Globus pallidus (tissue), 1 donor: ENCODE data around the gene DYNLT1.
"Not testable (repeated sequence)": the region's sequence is repeated elsewhere in the genome, so short reads cannot be mapped to it uniquely, and the experiment has no call there.

Experiments
- DNase-seq: peaks from one replicate; pipeline ENCODE4 v3.0.0-alpha.2; 2015; ENCODE audit warnings: low spot score

The DYNLT1 gene

DNA sequence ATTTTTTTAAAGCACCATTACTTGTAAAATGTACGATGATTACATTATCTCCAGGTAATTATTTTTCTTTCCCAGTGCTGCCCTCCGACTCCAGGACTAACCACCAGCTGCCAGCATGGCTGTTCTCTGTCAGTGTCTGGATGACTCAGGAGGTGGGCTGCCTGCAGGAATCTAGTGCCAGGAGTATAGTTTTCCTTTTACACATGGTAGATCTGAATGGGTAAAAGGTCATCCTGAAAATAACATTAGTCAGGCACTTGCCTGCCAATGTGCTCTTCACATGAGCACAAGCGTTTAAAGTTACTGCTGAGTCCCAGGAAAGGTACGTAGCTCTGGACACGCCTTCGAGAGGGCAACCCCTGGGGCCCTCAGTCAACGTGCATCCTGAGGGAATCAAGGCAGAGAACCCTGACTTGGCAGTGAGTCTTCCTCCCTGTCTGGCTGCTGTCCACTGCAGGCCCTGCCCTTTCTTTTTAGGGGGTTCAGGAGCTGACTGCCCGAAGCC, 2.4 kb downstream of the DYNLT1 start:
- no peak for DNase-seq

DNA sequence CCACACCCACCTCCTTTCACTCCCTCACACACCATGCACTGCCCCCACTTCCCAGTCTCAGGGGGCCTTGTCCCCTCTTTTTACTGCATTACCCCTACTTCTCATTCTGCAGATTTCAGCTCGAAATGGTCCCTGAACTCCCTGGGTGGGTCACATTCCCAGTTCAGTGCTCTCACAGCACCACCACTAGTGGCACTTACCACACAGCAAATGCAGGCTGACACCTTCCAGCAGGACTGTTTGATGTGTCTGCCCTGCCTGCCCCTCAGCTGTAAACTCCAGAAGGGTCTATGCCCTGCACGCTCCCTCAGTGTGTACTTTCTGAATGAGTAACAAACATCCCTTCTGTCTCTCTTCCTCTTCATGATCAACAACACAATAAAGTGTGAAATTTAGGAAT, 4.0 kb downstream of the DYNLT1 start:
- DNase-seq, result no peak

DNA sequence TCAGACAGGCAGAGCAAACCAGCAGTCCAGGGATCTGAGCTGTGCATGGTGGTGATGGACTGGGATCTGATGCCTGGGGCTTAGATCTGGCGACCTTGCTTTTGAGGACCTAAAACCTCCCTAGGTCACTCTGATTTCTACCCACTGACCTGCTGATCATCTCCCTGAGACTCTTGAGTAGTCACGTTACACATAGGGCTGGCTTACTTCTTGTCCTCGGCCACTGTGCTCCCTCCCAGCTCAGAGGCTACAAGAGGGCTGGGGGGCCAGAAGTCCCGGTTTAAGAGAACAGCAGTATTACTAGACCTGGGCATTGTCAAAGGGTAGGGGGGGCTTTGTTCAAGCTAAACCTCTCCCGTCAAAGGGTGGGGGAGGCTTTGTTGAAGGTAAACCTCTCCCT, 5.5 kb downstream of the DYNLT1 start:
- no peak for DNase-seq

DNA sequence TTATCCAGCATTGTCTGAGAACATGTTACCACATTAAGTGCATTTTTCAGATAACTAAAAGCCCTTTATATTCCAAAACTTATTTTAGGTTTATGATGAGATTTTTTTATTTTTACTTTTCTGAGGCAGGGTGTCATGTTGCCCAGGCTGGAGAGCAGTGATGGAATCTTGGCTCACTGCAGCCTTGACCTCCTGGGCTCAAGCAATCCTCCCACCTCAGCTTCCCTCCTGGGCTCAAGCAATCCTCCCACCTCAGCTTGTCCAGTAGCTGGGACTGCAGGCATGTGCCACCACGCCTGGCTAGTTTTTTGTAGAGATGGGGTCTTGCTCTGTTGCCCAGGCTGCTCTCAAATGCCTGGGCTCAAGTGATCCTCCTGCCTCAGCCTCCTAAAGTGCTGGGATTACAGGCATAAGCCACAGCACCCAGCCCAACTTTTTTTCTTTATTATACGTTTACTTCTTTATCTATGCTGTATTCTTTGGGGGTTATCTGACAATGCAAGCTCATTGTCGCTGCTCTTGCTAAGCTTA, 6.2 kb downstream of the DYNLT1 start:
- DNase-seq, result no peak

DNA sequence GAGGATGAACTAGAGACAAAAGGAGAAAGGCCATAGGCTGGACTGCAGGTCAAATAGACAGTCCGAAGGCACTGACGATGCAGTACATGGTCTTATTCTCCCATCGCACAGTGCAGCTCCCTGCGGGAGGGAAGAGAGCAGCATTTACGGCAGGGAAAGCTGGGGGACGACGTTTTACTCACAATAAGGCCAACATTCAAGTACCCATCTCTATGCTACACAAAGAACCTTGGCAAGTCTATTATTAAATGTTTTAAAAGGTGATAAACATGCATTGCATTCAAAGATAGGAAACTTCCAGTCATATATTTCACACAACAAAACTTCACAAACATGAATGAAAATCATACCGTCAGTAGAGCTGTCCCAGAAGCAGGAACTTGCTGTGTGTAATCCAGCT, 7.8 kb downstream of the DYNLT1 start:
- DNase-seq, result no peak

DNA sequence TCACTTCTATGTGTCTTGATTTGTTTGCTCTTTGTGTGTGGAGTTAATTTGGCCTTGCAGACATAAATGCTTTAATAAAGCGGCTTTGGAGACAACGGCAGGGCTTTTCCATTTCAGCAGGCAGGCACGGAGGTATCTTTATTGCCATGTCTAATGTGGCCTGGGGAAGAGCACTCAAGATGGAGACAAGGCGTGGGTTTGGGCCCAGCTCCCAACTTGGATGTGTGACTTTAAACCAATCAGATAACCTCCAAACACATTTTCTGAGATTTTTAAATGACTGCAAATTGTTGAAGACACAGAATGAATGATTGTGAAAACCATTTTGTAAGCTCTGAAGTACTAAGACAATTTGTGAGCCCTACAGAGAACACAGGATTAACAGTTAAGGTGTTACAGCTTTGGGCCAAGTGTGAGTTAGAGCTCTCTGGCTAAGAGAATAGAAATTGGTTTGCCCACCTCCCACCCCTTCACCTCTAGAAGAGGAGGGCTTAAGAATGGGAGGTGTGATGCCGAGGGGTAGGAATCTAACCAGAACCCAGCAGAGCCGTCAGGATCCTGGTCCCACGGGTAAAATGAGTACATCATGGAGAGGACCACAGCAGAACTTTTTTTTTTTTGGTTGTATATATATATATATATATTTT, 9.0 kb downstream of the DYNLT1 start:
- no peak for DNase-seq

DNA sequence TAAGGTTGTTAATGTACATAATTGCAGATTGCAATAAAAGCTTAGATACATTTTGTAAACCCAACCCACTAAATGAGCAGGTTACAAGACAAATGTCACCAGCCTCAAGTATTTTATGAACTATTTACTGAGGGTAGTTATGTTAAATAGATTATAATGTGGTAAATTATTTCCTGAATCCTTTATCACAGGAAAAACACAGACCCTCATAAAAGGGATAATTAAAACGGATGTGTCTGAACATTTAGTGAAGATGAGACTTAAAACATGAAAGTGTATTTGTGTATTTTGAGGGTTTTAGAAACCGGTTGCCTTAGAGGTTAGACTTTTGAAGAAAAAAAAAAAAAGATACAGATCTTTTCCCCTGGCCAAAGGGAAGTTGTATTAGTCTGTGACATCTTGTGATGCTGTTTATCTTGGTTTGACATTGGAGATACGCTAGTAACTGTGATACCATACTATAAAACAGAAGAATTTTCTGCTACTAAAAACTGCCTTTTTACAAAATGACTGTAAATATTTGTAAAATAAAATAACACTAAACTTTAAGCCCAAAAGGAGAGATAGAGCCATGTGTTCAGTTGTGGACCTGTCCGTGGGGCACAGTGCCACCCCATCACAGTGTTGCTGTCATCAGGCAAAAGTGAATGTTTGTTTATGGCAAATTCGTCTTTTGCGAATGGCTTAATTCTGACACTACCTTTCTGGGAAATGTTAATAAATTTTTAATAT, 9.7 kb downstream of the DYNLT1 start:
- no peak for DNase-seq

DNA sequence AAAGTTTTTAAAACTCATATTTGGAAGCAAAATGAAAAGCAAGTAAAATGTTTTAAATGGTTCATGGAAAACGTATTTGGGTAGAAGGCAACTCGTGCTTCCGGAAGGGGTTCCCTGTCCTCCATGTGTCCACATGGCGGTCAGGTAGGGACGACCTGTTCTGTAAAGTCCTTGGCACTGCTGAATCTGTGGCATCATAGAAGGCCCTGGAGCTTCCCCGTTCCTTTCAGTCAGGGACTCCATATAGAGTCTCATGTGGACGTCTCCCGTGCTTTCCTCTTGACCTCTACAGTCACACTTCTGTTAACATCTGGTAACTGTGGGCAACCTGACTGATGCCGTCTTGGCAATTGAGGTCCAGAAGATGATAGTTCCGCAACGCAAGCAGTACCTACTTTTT, 11.4 kb downstream of the DYNLT1 start:
- no peak for DNase-seq

DNA sequence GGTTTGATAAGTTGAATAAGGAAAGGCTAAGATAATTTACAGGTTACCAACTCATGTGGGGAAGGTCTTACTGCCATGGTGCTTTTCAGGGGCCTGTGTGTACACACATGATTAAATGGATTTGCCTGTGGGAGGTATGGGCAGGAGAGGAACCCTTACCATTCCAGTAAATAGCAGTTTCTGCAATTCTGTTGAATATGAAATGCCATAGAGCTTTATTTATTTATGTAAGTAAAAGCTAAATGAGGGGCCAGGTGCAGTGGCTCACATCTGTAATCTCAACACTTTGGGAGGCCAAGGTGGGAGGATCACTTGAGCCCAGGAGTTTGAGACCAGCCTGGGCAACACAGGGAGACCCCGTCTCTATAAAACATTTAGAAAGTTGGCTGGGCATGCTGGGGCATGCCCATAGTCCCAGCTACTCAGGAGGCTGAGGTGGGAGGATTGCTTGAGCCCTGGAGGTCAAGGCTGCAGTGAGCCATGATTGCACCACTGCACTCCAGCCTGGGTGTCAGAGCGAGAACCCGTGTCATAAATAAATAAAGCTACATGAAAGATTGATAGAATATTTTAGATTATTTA, 11.9 kb downstream of the DYNLT1 start:
- DNase-seq, result not testable (repeated sequence)

DNA sequence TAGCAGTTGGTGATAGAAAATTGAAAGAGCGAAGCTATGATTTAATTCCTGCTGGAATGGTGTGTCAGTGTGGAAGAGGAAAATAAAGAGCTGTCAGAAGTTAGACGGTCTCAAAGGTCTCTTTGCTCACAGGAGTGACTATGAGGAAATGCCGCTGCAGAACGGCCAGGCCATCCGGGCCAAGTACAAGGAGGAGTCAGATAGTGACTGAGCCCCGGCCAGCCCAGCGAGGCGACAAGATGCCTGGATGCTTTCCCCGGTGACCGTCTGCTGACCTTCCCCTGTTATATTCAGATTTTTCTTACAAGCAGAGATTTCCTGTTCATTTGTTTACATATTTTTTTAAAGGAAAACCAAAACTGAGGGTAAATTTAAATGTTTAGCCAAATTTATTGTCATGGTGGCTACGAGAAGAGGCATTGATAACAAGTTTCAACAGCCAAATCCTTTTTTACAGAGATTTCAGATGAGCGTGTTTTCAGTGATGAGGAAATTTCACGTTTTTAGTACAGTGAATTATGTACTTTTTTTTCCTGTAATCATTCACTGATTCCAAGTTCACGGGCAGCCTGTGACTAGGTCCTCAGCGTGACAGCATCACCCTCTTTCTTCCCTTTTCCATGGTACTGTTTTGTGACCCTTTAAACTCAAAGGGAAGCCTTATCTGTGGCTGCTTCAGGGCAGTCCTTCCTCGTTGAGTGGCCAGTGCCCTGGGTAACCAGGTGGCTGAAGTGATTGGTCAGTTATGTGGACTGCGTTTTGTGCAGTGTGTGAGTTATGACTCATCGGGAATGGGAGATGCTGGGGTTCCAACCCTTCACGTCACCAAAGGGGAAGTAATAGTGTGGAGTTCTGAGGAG, 12.6 kb downstream of the DYNLT1 start:
- DNase-seq, result no peak

DNA sequence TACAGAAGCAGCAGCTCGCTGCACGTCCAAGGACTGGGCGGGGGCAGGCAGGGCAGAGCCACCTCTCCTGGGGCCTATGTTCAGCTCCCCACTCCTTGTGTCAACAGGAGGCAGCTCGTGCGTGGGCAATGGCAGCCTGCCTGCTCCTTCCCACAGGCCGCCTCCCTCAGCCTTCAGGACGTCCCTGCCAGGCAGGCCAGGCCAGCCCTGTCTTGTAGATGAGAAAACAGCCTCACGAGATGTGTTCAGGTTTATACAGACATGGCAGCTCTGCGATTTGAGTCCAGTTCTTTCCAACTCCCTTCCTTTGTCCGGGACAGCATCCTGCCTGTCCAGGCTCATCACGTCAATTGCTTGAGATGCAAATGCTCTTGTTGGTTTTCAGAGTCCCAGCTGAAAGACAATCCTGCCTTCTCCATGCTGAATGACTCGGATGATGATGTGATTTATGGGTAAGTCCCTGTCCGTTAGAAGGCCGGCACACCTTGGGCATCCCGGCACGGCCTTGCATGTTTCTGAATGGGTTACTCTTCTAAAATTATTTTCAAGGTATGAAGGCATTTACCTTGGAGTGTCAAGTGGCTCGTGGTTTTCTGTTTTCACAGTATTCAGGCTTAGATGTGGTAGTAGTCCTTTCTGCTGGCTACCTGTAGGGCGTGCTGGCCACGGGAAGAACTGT, 13.5 kb downstream of the DYNLT1 start:
- DNase-seq, result no peak

DNA sequence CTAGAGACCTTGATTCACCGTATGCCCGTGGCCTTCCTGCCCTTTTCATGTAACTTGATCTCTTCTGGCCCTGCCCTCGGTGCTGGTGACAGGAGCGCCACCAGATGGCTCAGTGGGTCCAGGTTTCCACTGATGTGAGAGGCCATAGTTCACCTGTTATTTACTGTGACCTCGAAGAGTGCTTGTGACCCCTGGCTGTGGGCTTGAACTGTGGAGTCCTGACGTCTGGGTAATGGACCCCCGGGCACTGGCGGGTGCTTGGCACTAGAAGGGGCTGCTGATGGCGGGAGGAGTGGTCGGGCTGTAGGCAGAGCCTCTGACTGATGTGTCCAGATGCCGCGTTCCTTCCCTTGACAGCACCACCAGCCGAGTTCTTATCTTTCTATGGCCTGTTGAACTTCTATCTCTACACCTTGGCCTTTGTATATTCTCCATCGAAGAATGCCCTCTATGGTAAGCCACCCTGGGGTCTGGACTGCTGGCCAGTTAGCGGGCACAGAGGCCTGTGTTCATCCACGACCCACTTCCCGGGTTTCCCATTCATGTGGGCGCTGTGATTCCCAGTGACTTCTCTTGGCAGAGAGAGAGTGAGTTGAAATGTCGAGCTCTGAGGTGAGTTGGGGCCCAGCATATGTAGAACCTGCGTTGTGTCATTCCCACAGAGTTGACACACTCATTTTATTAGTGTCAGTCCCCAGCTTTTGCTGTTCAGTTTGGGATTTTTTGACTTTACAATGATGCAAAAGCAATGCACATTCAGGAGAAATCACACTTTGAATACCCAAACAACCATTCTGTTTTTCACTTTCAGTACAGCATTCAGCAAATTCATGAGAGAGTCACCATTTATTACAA, 14.9 kb downstream of the DYNLT1 start:
- DNase-seq, result no peak

DNA sequence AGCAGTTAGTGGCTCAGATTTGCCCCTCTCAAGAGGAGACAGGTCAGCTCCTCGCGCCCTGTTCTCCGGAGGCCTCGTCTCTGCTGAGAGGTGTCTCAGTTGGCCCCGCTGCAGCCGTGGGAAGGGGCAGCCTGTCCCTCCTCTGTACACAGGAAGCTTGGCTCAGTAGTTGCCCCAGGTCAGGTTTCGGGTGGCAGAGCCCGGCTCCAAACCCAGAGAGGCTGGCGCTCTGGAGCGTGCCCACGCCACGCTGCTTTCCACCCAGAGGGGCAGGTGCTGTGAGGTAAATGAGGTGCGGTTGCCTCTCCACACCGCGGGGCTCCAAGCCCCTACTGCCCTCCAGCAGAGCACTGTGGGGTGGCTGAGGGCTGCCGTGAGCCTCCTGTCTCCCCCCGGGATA, 16.0 kb downstream of the DYNLT1 start:
- no peak for DNase-seq

DNA sequence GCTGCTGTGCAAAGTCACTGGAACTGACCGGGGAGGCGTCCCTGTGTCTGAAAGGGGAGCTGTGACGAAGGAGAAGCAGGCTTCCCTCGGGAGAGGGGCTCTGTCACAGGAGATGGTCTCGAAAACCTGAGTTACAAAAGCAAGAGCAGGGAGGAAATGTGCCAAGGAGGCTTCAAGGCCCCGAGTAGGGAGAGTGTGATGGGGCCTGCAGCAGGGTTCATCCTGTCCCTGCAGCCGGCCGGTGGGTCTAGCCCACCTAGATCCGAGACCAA, 16.7 kb downstream of the DYNLT1 start:
- no peak for DNase-seq

DNA sequence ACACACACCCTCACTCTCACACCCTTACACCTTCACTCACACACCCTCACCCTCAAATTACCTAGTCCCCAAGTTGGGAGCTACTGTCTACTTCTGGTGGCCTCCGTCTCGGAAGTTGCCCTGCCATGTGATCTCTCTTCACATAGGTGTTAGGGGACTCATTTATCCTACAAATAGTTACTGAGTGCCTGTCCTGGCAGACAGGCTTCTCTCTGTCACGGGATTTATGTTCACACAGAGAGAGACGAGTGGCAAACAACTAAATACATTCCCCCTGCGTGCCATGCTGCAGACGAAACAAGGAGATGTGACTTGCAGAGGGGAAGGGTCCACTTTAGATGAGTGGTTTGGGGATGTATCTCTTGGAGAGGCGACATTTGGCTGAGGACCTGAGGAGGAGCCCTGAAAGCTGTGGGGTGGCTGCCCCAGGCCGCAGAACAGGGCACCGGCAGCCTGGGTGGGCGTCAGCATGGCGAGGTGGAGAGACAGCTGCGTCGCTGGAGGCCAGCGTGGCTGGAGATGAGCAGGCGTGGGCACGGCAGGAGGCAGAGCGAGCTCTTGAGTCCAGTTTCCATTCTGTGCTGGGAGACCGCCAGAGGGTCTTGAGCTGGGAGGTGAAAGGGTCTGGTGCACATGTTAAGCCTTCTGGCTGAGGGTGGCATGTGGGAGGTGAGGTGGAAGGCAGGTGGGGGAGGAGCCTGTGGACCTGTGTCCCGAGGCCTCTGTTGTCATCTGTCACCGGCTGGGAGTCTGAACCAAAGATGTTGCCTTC, 17.2 kb downstream of the DYNLT1 start:
- no peak for DNase-seq

DNA sequence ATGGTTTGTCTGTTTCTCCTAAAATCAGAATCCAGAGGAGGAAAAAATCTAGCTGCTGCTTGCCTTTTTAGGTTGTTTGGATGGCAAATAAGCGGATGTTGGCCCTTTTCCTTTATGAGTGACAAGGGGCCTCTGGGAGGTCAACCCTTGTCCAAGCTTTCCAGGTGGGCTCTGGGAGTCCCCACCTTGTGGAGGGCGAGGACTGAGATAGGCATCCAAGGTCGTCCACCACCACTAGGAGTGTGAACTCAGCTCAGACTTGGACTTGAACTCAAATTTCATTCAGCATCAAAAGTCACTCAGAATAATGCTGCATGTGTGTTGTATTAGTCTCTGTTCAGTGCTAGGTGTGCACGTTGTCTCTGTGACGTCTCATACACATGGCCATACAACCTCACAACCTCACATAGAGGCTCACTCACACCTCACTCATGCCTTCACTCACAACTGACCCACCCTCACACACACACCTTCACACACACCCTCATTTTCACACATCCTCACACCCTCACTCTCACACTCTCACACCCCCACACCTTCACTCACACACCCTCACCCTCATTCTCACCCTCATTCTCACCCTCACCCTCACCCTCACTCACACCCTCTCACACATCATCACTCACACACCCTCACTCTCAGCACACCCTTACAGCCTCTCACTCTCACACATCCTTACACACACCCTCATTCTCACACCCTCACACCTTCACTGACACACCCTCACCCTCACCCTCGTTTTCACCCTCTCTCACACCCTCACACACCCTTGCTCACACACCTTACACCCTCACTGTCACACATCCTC, 18.0 kb downstream of the DYNLT1 start:
- no peak for DNase-seq

DNA sequence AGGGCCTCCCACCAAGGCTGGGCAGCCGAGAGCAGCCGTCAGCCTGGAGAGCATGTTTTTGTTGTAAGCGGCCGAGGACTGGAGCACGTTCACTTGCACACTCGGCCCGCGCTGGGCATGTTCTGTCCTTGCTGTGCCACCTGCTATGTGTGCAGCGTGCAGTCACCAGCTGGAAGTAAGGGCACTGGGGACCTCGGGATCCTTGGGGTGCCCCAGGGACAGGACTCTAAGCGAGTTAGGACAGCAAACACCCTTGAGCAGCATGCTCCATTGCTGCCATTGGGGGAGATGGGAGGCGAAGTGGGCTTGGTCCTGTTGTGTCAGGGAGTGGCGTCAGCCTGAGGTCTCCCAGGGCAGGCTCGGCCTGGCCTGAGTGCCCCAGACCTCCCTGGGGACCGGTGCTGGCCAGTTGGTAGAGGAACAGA, 18.6 kb downstream of the DYNLT1 start:
- no peak for DNase-seq

DNA sequence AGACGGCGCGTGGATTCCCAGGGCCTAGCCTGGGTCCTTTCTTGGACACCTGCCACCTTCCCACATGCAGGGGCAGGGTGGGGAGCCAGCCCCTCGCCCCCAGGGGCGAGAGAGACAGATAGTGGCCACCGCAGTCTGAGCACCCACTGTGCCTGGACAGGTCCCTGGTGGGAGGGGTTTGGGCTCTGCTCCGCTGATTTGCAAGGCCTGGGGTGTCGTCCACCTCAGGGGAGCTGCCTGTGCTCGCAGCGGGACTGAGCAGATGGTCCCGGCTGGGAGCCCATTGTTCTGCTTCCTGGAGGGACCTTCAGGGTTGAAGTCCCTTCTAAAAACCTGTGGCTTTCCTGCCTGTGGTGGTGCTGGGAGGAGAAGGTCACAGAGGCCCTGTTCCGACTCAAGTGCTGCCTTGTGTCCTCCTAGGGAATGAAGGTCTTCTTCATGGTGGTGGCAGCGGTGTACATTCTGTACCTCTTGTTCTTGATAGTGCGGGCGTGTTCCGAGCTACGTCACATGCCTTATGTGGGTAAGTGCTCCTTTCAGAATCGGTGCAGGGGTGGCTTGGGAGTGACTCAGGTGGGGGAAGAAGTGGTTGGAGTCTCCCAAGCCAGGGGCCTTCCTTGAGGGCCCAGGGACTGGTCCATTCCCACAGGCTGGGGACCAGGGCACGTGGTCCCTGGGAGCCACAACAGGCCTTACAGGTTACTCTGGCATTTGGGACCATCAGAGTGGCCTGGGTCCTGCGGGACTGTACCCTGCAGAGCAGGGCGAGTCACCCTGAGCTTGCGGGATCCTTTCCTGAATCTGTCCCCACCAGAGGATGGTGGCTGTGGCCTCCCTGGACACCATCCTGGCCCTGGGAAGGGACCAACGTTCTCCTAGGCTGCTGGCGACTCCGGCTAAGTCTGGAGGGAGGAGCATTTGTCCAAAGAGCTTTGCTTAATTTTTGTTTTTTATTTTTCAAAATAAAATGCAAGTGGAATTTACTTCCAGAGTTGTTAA, 19.6 kb downstream of the DYNLT1 start:
- no peak for DNase-seq
